Measurements from ENCODE around the gene STXBP1.

- TF ChIP-seq EZH2phosphoT487 (IDR thresholded peaks at IDR 0.05; ENCODE audit: insufficient read depth, low read depth) (no peak), EZH2 (IDR thresholded peaks at IDR 0.05; ENCODE audit: insufficient read depth, poor library complexity, severe bottlenecking) (no peak)
These were observed 16.5 kb upstream of the STXBP1 start for GRCh38 chr9:127595611-127596010.

All from GM23248 (cell line).